G401 (cell line): ENCODE data around the gene TFEB. TPM values are rescaled to one million over a fixed set of nuclear protein-coding genes. Genes with fewer than 3 reads are reported as not detected.

Experiments used
- DNase-seq: peaks from one replicate; pipeline ENCODE4 v3.0.0-alpha.2; 2015; ENCODE audit warnings: low spot score
- in situ Hi-C: cut with HindIII; loops from 2 replicates; pipeline ENCODE4 v1.10.0; 2016; ENCODE audit warnings: low sequenced_read_pairs, mixed read lengths
- total RNA-seq: library from RNA; depleted of rRNA; stranded (reverse); fragments of >200 nt; shearing (Covaris generic); gene quantifications from 2 replicates; pipeline ENCODE4 v1.2.3, GENCODE V29; 2014

The TFEB gene
- total RNA-seq, 1 experiment from 2014 or later = 9.8 TPM

GRCh38 chr6:41728073-41728936, 7.1 kb downstream of the TFEB start:
- in situ Hi-C loops = no loop called here
- DNase-seq = peak; percentile 78

GRCh38 chr6:41727705-41728072, 7.7 kb downstream of the TFEB start:
- in situ Hi-C loops = no loop called here
- no peak for DNase-seq

GRCh38 chr6:41726876-41727275, 8.5 kb downstream of the TFEB start:
- in situ Hi-C loops = no loop called here
- no peak for DNase-seq

- in situ Hi-C loops = no loop called here
- no peak for DNase-seq
These were observed 10.6 kb downstream of the TFEB start for GRCh38 chr6:41724586-41725501.

DNA sequence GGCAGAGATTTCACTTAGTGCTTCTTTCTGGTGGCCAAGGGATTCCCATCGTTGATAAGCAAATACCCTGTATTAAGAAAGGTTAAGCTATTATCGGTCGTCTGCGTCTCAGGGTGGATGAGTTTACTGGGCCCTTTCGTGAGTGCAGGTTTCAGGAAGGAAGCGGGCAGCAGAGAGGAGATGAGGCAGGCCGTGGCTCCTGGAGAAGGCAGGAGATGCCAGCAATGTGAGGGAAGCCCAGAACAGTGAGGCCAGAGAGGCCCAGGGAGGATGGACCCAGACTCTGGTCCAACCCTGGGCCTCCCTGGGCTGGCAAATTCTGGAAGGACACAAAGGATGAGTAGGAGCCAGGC, 11.2 kb downstream of the TFEB start:
- in situ Hi-C loops = no loop called here
- no peak for DNase-seq

- DNase-seq = no peak
- in situ Hi-C loops = no loop called here
These were observed 11.7 kb downstream of the TFEB start for GRCh38 chr6:41723530-41724227.

GRCh38 chr6:41722969-41723529, 12.4 kb downstream of the TFEB start:
- in situ Hi-C loops = no loop called here
- no peak for DNase-seq

DNA sequence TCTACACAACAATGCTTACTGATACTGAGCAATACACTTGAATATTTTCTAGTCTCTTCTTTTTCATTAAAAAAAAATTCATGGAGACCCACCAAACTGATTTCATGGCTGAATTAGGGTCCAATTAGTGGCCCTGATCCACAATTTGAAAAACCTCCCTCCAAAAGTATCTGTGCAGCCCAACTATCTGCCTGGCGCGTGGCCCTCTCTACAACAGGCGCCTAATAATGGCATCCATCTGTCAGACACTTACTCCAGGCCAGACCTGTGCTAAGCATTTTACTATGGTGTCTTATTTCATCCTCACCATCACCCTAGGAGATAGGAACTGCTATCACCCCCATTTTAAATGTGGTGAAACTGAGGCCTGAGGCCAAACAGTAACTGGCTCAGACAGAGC, 14.0 kb downstream of the TFEB start:
- in situ Hi-C loops = no loop called here
- no peak for DNase-seq

GRCh38 chr6:41720783-41721182, 14.6 kb downstream of the TFEB start:
- in situ Hi-C loops = no loop called here
- DNase-seq = no peak

DNA sequence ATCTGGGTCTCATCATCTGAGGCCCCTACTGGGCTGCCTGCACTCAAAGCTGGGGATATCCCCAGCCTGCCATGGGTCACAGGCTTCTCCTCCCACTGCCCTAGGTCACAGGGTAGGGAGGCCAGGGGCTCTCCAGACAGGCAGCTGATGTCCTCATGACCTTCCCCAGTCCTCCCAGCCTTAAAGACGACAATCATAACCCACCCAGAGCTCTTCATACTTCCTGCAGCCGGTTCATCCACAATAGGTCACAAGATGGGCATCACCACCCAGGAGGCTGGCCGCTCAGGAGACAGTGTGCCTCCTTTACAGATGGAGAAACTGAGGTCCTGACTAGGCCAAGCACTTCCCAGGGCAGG, 15.2 kb downstream of the TFEB start:
- DNase-seq = no peak

DNA sequence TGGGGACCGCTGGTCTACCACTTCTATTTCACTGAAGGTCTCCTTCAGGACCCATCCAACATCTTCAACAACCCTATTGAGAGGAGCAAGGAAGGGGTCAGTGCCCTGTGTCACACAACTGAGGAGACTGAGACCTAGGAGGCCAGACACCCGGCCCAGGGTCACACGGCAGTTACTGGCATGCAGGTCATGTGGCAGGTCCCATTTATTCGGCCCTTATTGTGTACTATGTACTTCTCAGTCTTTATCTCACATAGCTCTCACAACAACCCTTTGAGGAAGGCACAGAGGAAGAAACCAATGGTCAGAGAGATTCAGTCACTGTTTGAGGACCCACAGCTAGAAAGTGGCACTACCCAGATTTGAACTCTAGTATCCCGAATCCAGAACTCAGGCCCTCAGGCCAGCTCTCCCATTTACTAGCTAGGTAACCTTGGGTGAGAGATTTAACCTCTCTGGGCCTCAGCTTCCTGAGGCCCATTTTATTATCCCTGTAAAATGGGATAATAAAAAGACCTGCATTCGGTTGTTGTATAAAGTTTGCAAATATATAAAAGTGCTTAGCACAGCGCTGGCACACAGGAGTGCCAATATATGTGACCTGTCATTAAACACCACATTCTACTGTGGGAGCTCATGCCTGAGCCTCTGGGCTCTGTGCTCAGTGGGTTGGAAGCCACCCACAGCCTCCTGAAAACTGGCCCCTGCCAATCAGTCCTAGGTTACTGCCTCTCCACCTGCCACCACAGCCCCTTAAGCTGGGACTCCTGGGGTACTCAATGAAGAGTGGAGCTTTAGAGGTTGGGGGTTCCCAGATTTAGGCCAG, 15.8 kb downstream of the TFEB start:
- no peak for DNase-seq
- in situ Hi-C loops = no loop called here

More for the DNA sequence above, 15.2 kb downstream of the TFEB start:
- in situ Hi-C loops = no loop called here

- DNase-seq = no peak
- in situ Hi-C loops = no loop called here
These were observed 16.6 kb downstream of the TFEB start for GRCh38 chr6:41718828-41719227.

GRCh38 chr6:41717392-41717736, 18.0 kb downstream of the TFEB start:
- in situ Hi-C loops = no loop called here
- no peak for DNase-seq

GRCh38 chr6:41716516-41717391, 18.7 kb downstream of the TFEB start:
- no peak for DNase-seq
- in situ Hi-C loops = no loop called here

- no peak for DNase-seq
- in situ Hi-C loops = no loop called here
These were observed 19.5 kb downstream of the TFEB start for GRCh38 chr6:41715795-41716515.

- in situ Hi-C loops = no loop called here
- no peak for DNase-seq
These were observed 20.7 kb downstream of the TFEB start for GRCh38 chr6:41714556-41715273.
